Colonic mucosa (tissue), 4 donors: Measurements from ENCODE around the gene ALDH1B1. TPM values are rescaled to one million over a fixed set of nuclear protein-coding genes. Genes with fewer than 3 reads are reported as not detected.

ENCODE experiments used
- DNase-seq: peaks from one replicate; pipeline ENCODE4 v3.0.0-alpha.2; 2020
- H3K27ac ChIP-seq: fragments of 200-600 bp; one replicate; pipeline ENCODE4 v1.8.0; 2021
- H3K27me3 ChIP-seq: fragments of 200-600 bp; one replicate; pipeline ENCODE4 v1.8.0; 2021
- H3K36me3 ChIP-seq: fragments of 200-600 bp; one replicate; pipeline ENCODE4 v1.8.0; 2021
- H3K4me1 ChIP-seq: fragments of 200-600 bp; one replicate; pipeline ENCODE4 v1.8.0; 2021; ENCODE audit warnings: mild to moderate bottlenecking
- H3K4me3 ChIP-seq: fragments of 200-600 bp; one replicate; pipeline ENCODE4 v1.8.0; 2021
- H3K9ac ChIP-seq, 2 donors: one replicate each; pipeline ENCODE4 v1.7.0; 2013; ENCODE audit warnings: control low read depth in 2 of 2, low read depth in 2 of 2, low read length in 2 of 2
- H3K9me3 ChIP-seq: fragments of 200-600 bp; one replicate; pipeline ENCODE4 v1.8.0; 2021
- CTCF ChIP-seq: fragments of 200-600 bp; IDR thresholded peaks from one replicate; pipeline ENCODE4 v1.8.0; 2022; ENCODE audit warnings: antibody characterized with exemption, mild to moderate bottlenecking
- intact Hi-C: fragments of 100-400 bp; cut with DNase I; formaldehyde crosslinking; loops from one replicate; pipeline ENCODE4 v1.14.1; 2022
- total RNA-seq, 2 donors: library from RNA; stranded (reverse); fragmentation: NEBNext Ultra II Directional in 1 of 2; extraction: Animal tissue kit (Norgen Biotek cat#: 25700) in 1 of 2; gene quantifications; one replicate each; pipeline ENCODE4 v1.2.1, GENCODE V29; 2021
- donor health status: healthy.
- donor health status: DM: no; HTN: no; CAD: no.
- donor health status: DM: no; HTN: no; CAD: no.

The ALDH1B1 gene
- total RNA-seq, 2 donors from 2014 or later: 58.7 to 89.9 TPM

- TF ChIP-seq CTCF: no peak
- DNase-seq: no peak
- H3K9ac ChIP-seq: no peak overlapping the region
- H3K9me3 ChIP-seq: no peaks in the 10 kb centered on the region
- no peak overlapping the region for H3K27ac ChIP-seq
- intact Hi-C loops: no loop called here
- H3K4me3 ChIP-seq: no peak overlapping the region
- H3K4me1 ChIP-seq: no peaks in the 10 kb centered on the region
- H3K27me3 ChIP-seq: no peaks in the 10 kb centered on the region
- H3K36me3 ChIP-seq: no peaks in the 10 kb centered on the region
Measured at GRCh38 chr9:38439916-38440301, 47.4 kb downstream of the ALDH1B1 start.

GRCh38 chr9:38440516-38440915 is 48.0 kb downstream of the ALDH1B1 start:
- Histone ChIP-seq H3K27me3 (no peaks in the 10 kb centered on the region), H3K36me3 (no peaks in the 10 kb centered on the region), H3K4me1 (no peaks in the 10 kb centered on the region), H3K9ac (no peak overlapping the region), H3K27ac (no peak overlapping the region), H3K4me3 (no peak overlapping the region), H3K9me3 (no peaks in the 10 kb centered on the region)
- TF ChIP-seq CTCF: no peak
- DNase-seq: no peak
- intact Hi-C loops: no loop called here

GRCh38 chr9:38441347-38442085 is 49.0 kb downstream of the ALDH1B1 start:
- no peak for TF ChIP-seq CTCF
- Histone ChIP-seq H3K9me3 (no peaks in the 10 kb centered on the region), H3K27ac (no peak overlapping the region), H3K4me1 (no peaks in the 10 kb centered on the region), H3K36me3 (no peaks in the 10 kb centered on the region), H3K9ac (no peak overlapping the region), H3K27me3 (no peaks in the 10 kb centered on the region), H3K4me3 (no peak overlapping the region)
- intact Hi-C loops: no loop called here
- no peak for DNase-seq

GRCh38 chr9:38442473-38443096 is 50.1 kb downstream of the ALDH1B1 start:
- Histone ChIP-seq H3K9me3 (no peaks in the 10 kb centered on the region), H3K36me3 (no peaks in the 10 kb centered on the region), H3K27me3 (no peaks in the 10 kb centered on the region), H3K9ac (no peak overlapping the region), H3K4me1 (no peaks in the 10 kb centered on the region), H3K27ac (no peak overlapping the region), H3K4me3 (no peak overlapping the region)
- intact Hi-C loops: no loop called here
- no peak for TF ChIP-seq CTCF
- DNase-seq: no peak

- no peak overlapping the region for H3K9ac ChIP-seq
- H3K27ac ChIP-seq: no peak overlapping the region
- intact Hi-C loops: no loop called here
- no peaks in the 10 kb centered on the region for H3K4me1 ChIP-seq
- no peaks in the 10 kb centered on the region for H3K36me3 ChIP-seq
- DNase-seq: no peak
- no peak for TF ChIP-seq CTCF
- no peak overlapping the region for H3K4me3 ChIP-seq
- H3K9me3 ChIP-seq: no peaks in the 10 kb centered on the region
- no peaks in the 10 kb centered on the region for H3K27me3 ChIP-seq
Measured at GRCh38 chr9:38443181-38443580, 50.7 kb downstream of the ALDH1B1 start.
